SK-N-SH (cell line): Measurements from ENCODE around the gene AK2.

Source experiments
- CTCF ChIP-seq: fragments of 200-600 bp; sonication (generic); IDR thresholded peaks from 2 replicates; pipeline ENCODE4 v1.6.1; 2017; ENCODE audit warnings: antibody characterized with exemption, mild to moderate bottlenecking, moderate library complexity
- MXI1 ChIP-seq: IDR thresholded peaks from 2 replicates; pipeline ENCODE4 v1.6.1; 2012; ENCODE audit warnings: mild to moderate bottlenecking, low read depth, low read length, improper control_type of control experiment

- TF ChIP-seq CTCF (no peak), MXI1 (no peak)
These were observed 68.7 kb downstream of the AK2 start for GRCh38 chr1:32967888-32968568.
